Upper lobe of right lung (tissue), 1 donor: ENCODE results near the gene LINC00237. TPM values are rescaled to one million over a fixed set of nuclear protein-coding genes. Genes with fewer than 3 reads are reported as not detected.

Experiments
- ATAC-seq: fragments of 200-7000 bp; cut with Tn5 transposase; one replicate; pipeline ENCODE4 v1.9.1; 2020; ENCODE audit warnings: mild to moderate bottlenecking, moderate library complexity
- DNase-seq: peaks from one replicate; pipeline ENCODE4 v3.0.0-alpha.2; 2020
- H3K27ac ChIP-seq: fragments of 200-600 bp; one replicate; pipeline ENCODE4 v1.8.0; 2022
- H3K27me3 ChIP-seq: fragments of 200-600 bp; one replicate; pipeline ENCODE4 v1.8.0; 2022; ENCODE audit warnings: mild to moderate bottlenecking
- H3K36me3 ChIP-seq: fragments of 200-600 bp; one replicate; pipeline ENCODE4 v1.8.0; 2022
- H3K4me1 ChIP-seq: fragments of 200-600 bp; one replicate; pipeline ENCODE4 v1.8.0; 2022
- H3K4me3 ChIP-seq: fragments of 200-600 bp; one replicate; pipeline ENCODE4 v1.8.0; 2022; ENCODE audit warnings: mild to moderate bottlenecking
- H3K9me3 ChIP-seq: fragments of 200-600 bp; one replicate; pipeline ENCODE4 v1.8.0; 2022
- intact Hi-C: fragments of 100-400 bp; cut with DNase I; formaldehyde crosslinking; loops from one replicate; pipeline ENCODE4 v1.11.0; 2022
- total RNA-seq: library from RNA; stranded (reverse); fragmentation: NEBNext Ultra II Directional; extraction: Animal tissue kit (Norgen Biotek cat#: 25700); gene quantifications from one replicate; pipeline ENCODE4 v1.2.1, GENCODE V29; 2021
- TF ChIP-seq, protein P1 (sequence below): fragments of 200-600 bp; IDR thresholded peaks from one replicate; pipeline ENCODE4 v1.8.0; 2022; ENCODE audit warnings: antibody characterized with exemption
- donor health status: DM: no; HTN: yes; CAD: no; lungs with severe emphysema.

LINC00237 gene
- total RNA-seq, 1 donor from 2014 or later = not detected

DNA sequence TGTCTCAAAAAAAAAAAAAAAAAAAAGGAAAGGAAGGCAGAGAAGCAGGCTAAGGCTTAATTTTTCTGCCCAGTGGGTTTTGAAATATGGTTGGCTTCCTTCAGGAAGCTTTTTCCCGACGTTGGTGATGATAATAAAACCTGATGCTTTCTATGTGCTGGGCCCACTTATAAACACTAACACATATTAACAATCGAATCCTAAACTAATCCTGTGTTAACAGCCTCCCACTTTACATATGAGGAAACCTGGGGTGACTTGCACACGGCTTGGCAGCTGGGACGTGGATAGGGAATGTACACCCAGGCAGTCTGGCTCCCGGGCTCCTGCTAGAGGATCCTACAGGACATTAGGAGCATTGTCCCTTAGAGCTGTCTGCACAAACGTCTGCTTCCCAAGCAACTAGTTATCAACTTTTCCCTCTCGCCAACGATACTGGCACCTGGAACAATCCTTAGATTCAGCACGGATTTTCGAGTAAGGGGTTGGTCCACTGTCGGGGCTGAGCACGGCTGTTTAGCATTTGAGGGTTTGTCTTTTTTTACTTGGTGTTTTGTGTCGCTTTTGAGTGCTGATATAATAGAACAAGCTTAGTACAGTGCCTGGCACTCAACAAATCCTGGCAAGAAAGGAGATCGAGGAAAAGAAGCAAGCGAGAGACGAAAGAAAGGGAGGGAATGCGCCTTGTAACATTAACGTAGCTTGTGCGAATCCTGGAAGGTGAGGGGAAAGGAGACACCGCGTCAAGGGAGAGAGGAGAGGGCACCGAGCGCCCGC, 19.1 kb upstream of the LINC00237 start:
- TF ChIP-seq, protein P1, sequence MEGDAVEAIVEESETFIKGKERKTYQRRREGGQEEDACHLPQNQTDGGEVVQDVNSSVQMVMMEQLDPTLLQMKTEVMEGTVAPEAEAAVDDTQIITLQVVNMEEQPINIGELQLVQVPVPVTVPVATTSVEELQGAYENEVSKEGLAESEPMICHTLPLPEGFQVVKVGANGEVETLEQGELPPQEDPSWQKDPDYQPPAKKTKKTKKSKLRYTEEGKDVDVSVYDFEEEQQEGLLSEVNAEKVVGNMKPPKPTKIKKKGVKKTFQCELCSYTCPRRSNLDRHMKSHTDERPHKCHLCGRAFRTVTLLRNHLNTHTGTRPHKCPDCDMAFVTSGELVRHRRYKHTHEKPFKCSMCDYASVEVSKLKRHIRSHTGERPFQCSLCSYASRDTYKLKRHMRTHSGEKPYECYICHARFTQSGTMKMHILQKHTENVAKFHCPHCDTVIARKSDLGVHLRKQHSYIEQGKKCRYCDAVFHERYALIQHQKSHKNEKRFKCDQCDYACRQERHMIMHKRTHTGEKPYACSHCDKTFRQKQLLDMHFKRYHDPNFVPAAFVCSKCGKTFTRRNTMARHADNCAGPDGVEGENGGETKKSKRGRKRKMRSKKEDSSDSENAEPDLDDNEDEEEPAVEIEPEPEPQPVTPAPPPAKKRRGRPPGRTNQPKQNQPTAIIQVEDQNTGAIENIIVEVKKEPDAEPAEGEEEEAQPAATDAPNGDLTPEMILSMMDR = peak; percentile 18
- no peaks in the 10 kb centered on the region for H3K36me3 ChIP-seq
- peak; percentile 29 for ATAC-seq
- DNase-seq = no peak
- intact Hi-C loops = no loop called here
- peak overlapping the region; percentile 42 for H3K27ac ChIP-seq
- H3K27me3 ChIP-seq = no peaks in the 10 kb centered on the region
- H3K4me1 ChIP-seq = peaks cover 7% of the 10 kb centered on the region
- H3K9me3 ChIP-seq = no peaks in the 10 kb centered on the region
- H3K4me3 ChIP-seq = peak overlapping the region; percentile 67

DNA sequence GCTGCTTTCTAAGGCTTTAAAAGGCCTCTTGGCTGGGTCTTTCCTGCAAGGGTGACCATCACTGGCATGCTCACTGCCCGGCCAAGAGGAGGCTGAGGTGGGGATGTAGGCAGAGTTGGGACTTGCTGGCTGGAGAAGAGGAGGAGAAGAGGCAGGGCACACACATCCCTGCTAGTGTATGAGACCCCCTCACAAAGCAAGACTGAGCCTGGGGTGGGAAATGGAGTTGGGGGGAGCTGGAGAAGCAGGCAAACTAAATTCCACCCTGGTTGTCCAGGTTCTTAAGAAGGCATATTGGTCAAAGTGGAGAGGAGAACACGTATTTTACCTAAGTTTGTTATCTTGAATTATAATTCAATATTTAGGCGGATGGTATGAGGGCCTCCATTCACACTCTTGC, 18.0 kb upstream of the LINC00237 start:
- Histone ChIP-seq H3K4me3 (no peak overlapping the region), H3K4me1 (peaks cover 7% of the 10 kb centered on the region), H3K36me3 (no peaks in the 10 kb centered on the region), H3K27me3 (no peaks in the 10 kb centered on the region), H3K27ac (no peak overlapping the region), H3K9me3 (no peaks in the 10 kb centered on the region)
- no peak for ATAC-seq
- intact Hi-C loops = no loop called here
- DNase-seq = no peak
- TF ChIP-seq, protein P1 = no peak

DNA sequence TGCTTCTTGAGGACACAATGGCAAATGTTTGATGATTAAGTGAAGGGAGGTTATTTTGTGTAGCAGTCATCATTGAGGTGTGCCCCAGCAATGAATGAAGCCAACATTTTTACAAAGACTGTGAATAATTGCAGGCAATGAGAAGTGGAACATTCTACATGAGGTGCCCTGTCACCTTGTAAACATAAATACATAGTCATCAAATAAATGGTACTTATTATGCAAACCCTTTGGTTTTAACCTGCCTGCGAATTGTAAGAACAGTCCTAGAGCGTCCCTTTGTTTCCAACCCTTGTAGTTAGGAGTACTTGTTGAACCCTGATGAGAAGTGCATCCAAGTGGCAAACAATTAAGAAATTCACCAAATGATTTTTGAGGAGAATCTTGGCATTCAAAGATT, 12.6 kb upstream of the LINC00237 start:
- TF ChIP-seq, protein P1 = no peak
- no peak for ATAC-seq
- no peaks in the 10 kb centered on the region for H3K9me3 ChIP-seq
- no peak overlapping the region for H3K4me3 ChIP-seq
- H3K36me3 ChIP-seq = no peaks in the 10 kb centered on the region
- no peak overlapping the region for H3K27ac ChIP-seq
- intact Hi-C loops = no loop called here
- H3K27me3 ChIP-seq = no peaks in the 10 kb centered on the region
- H3K4me1 ChIP-seq = no peaks in the 10 kb centered on the region
- no peak for DNase-seq

DNA sequence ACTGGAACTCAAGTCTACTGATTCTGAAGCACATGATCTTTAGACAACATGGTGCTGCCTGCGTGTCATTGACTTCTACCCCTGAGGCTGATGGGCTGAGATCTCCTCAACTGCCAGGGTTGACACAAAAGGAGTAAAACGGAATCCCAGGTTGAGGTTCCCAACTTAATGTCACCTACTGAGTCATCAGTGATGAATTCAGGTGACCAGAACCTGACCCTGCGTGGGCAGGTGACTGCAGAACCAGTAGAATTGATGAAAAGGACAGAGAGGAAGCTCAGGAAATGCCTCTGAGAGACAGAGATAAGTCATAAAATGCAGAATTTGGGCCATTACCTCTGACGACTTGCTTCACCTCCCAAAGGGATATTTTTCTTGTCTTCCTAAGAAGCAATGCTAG, 12.0 kb upstream of the LINC00237 start:
- no peak for ATAC-seq
- Histone ChIP-seq H3K9me3 (no peaks in the 10 kb centered on the region), H3K27ac (no peak overlapping the region), H3K36me3 (no peaks in the 10 kb centered on the region), H3K27me3 (no peaks in the 10 kb centered on the region), H3K4me3 (no peak overlapping the region), H3K4me1 (no peaks in the 10 kb centered on the region)
- TF ChIP-seq, protein P1 = no peak
- no peak for DNase-seq
- intact Hi-C loops = no loop called here

DNA sequence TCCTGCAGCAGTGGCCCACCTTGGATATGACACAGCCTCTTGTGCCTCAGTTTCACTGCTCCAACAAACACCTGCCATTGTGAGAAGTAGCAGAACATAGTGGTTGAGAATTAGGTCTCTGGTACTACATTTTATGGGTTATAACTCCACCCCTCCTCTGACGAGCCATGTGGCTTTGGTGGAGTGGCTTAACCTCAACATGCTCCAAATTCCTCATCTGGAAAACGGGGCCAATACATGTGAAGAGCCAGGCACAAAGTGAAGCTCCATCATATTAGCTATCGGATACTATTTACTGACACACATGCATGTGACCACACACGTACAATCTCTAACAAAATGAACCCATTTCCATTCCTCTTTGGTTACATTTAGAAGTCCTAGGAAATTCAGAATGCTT, 11.4 kb upstream of the LINC00237 start:
- TF ChIP-seq, protein P1 = no peak
- H3K4me1 ChIP-seq = no peaks in the 10 kb centered on the region
- no peaks in the 10 kb centered on the region for H3K27me3 ChIP-seq
- H3K27ac ChIP-seq = no peak overlapping the region
- ATAC-seq (no peak), DNase-seq (no peak)
- no peaks in the 10 kb centered on the region for H3K9me3 ChIP-seq
- no peak overlapping the region for H3K4me3 ChIP-seq
- intact Hi-C loops = no loop called here
- H3K36me3 ChIP-seq = no peaks in the 10 kb centered on the region

DNA sequence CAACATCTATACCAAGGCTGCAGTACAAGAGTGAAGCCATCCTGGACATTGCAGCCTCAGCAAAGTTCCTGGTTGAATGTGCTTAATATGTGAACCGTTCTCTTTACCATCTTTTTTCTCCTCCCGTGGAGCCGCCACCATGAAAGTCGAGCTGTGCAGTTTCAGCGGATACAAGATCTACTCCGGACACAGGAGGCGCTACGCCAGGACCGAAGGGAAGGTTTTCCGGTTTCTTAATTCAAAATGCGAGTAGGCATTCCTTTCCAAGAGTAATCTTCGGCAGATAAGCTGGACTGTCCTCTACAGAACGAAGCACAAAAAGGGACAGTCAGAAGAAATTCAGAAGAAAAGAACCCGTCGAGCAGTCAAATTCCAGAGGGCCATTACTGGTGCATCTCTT, 8.4 kb upstream of the LINC00237 start:
- intact Hi-C loops = no loop called here
- H3K9me3 ChIP-seq = no peaks in the 10 kb centered on the region
- H3K4me3 ChIP-seq = no peak overlapping the region
- H3K27ac ChIP-seq = no peak overlapping the region
- no peak for DNase-seq
- H3K36me3 ChIP-seq = no peaks in the 10 kb centered on the region
- TF ChIP-seq, protein P1 = no peak
- ATAC-seq = no peak
- H3K27me3 ChIP-seq = peaks cover 3% of the 10 kb centered on the region
- H3K4me1 ChIP-seq = no peaks in the 10 kb centered on the region
